AG04450 (cell line): ENCODE data around the gene SLC10A7. TPM values are rescaled to one million over a fixed set of nuclear protein-coding genes. Genes with fewer than 3 reads are reported as not detected.

Source experiments
- CTCF ChIA-PET: fragments of 300-600, 350-600 bp; formaldehyde crosslinking; extraction: SDS; loops from one replicate; lab custom pipeline; 2022; ENCODE audit warnings: antibody characterized with exemption, inconsistent platforms; lab: Charles Lee
- POLR2A ChIA-PET: fragments of 350-600 bp; formaldehyde crosslinking; extraction: SDS; loops from one replicate; lab custom pipeline; 2021; ENCODE audit warnings: antibody characterized with exemption, inconsistent platforms; lab: Yijun Ruan, JAX
- DNase-seq: peaks from one replicate; pipeline ENCODE4 v3.0.0-alpha.2; 2011; ENCODE audit warnings: low read depth, low spot score
- H3K27ac ChIP-seq: one replicate; pipeline ENCODE4 v1.5.1; 2012; ENCODE audit warnings: low read depth, low read length, control low read depth
- H3K27me3 ChIP-seq: one replicate; pipeline ENCODE4 v1.6.0; 2012; ENCODE audit warnings: low read length; ENCODE audit not compliant: control insufficient read depth, insufficient read depth
- H3K4me3 ChIP-seq: 2 replicates; pipeline ENCODE4 v1.5.1; 2011; ENCODE audit warnings: mild to moderate bottlenecking, low read depth, low read length, control low read depth
- H3K9me3 ChIP-seq: 2 replicates; pipeline ENCODE4 v1.5.1; 2012; ENCODE audit warnings: low read length; ENCODE audit not compliant: control insufficient read depth, insufficient read depth
- CTCF ChIP-seq: IDR thresholded peaks from 2 replicates; pipeline ENCODE4 v1.5.1; 2011; ENCODE audit warnings: low read depth, low read length, control low read depth, inconsistent platforms
- polyA plus RNA-seq: library from polyadenylated mRNA; depleted of rRNA; stranded (reverse); fragments of >200 nt; gene quantifications from 2 replicates; pipeline ENCODE4 v1.2.3, GENCODE V29; 2011

The SLC10A7 gene
- polyA plus RNA-seq, 1 experiment, result 13.8 TPM

- H3K27me3 ChIP-seq, result no peaks in the 10 kb centered on the region
- CTCF ChIA-PET, result interaction anchor here (0.7 to 1.2 kb wide), 2 partner anchors 91 to 587 kb away, joined by 3 read pairs; no protein-coding TSS in a partner anchor
- POLR2A ChIA-PET, result no interaction called here
- H3K27ac ChIP-seq, result no peak overlapping the region
- no peak overlapping the region for H3K4me3 ChIP-seq
- no peak for TF ChIP-seq CTCF
- H3K9me3 ChIP-seq, result no peaks in the 10 kb centered on the region
- no peak for DNase-seq
Measured at GRCh38 chr4:146335763-146336409, 185.9 kb downstream of the SLC10A7 start.

- no peak overlapping the region for H3K4me3 ChIP-seq
- ChIA-PET POLR2A (no interaction called here), CTCF (interaction anchor here (0.7 to 1.2 kb wide), 2 partner anchors 92 to 588 kb away, joined by 3 read pairs; no protein-coding TSS in a partner anchor)
- no peak for TF ChIP-seq CTCF
- no peak for DNase-seq
- H3K9me3 ChIP-seq, result no peaks in the 10 kb centered on the region
- H3K27me3 ChIP-seq, result no peaks in the 10 kb centered on the region
- H3K27ac ChIP-seq, result no peak overlapping the region
Measured at GRCh38 chr4:146334862-146335449, 186.8 kb downstream of the SLC10A7 start.

- ChIA-PET POLR2A (no interaction called here), CTCF (no interaction called here)
- no peak for DNase-seq
- no peak for TF ChIP-seq CTCF
- H3K27me3 ChIP-seq, result no peaks in the 10 kb centered on the region
- H3K4me3 ChIP-seq, result peak overlapping the region; percentile 2; the same call in 1 of the 2 replicates
- peak overlapping the region; percentile 43 for H3K27ac ChIP-seq
- H3K9me3 ChIP-seq, result no peaks in the 10 kb centered on the region
Measured at GRCh38 chr4:146333895-146334262, 187.9 kb downstream of the SLC10A7 start.

GRCh38 chr4:146333187-146333894 is 188.4 kb downstream of the SLC10A7 start:
- peak; percentile 26 for DNase-seq
- CTCF ChIA-PET, result no interaction called here
- Histone ChIP-seq H3K27me3 (no peaks in the 10 kb centered on the region), H3K9me3 (no peaks in the 10 kb centered on the region), H3K27ac (peak overlapping the region; percentile 43), H3K4me3 (peak overlapping the region; percentile 2; the same call in 1 of the 2 replicates)
- POLR2A ChIA-PET, result no interaction called here
- TF ChIP-seq CTCF, result no peak
